Stimulated activated CD4-positive, alpha-beta T cell treated with anti-CD3 and anti-CD28 coated beads, TNF-alpha, amount 100 ng/mL, for 48 hours (primary cell): ENCODE measurements around the gene LKAAEAR1.

Experiments
- DNase-seq, 3 donors: peaks; one replicate each; pipeline ENCODE4 v3.0.0-alpha.2; 2020; ENCODE audit warnings: low read depth in 3 of 3

LKAAEAR1 gene

DNA sequence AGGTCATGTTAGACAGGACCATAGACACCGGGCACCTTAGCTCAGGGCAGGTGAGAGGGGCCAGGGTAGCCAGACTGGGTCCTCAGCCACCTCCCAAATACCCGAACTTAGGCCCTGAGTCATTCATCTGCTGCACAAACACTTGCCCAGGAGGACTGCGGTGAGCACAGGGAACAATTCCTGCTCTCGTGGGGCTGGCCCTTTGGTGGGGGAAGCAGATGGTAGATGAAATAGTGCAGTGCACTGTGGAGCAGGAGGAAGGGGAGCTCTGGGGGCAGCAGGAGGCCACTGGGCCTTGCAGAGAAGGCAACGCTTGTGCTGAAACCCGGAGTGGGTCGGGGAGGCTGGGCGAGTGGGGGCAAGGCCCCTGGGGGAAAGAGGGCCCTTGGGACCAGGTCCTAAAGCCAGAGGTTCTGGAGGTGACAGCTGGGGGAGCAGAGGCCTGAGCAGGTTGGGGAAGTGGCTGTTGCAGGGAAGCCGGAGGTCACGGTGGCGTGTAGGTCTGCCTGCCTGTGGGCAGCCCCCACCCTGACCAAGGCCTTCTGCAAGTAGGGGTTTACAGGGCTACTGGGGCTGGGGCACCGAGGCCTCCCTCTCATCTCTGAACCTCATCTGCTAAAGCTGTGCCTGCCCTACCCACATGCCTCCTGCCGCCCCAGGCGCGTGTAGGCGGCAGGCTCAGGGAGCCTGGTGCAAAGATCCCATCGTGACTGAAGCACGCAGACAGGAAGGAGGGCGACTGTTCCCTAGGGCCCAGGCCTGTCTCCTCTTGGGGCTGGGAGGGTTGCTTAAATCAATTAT is 27.8 kb upstream of the LKAAEAR1 start:
- no peak for DNase-seq

DNA sequence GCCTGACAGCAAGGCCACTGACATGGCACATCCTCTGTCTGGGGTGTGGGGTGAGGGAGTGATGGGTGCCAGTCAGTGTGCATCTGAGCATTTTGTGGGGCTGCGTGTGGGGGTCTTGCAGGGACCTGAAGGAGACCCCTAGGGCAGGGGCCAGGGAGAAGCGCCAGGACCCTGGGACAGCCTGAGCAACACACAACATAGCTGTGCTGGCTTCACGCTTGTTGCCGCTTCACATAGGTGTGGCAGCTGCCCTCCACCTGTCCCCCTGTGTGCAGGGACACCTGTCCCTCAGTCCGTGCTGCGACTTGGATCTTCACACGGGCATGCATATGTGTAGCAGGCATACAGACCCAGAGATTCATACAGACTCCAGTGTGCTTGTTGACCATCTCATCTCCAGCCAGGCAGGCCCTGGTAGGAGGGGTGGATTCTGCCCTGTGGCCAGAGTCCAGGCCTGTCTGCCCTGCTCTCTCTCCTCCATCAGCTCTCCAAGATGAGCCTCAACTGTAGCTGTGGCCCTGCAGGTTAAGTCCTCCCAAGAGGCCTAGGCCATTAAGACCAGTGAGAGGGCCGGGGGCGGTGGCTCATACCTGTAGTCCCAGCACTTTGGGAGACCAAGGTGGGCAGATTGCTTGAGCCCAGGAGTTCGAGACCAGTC is 26.3 kb upstream of the LKAAEAR1 start:
- DNase-seq: no peak

DNA sequence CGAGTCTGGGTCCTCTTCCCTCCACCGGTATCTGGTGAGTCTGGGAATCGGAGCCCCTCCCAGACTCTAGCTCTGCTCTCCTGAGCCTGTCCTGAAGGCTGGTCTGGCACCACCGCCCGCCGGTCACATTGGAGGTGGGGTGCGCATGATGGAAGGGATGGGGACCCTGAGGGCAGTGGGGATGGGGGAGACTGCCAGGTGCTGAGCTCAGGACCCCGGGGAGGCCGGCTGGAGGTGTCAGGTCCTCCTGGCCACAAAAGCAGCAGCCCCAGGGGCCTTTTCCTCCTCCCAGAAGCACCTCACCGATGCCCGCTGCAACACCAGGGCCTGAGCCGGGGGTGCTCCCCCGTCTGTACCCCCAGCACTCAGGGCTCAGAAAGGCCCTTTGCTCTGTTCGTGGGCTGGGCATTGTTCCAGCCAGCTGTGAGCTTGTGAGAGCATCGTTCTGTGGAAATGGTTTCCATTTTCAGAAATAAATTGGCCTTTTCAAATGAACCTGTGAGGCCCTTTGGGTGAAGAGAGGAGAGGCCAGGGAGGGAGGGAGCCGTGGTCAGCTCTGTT is 25.7 kb upstream of the LKAAEAR1 start:
- no peak for DNase-seq

DNA sequence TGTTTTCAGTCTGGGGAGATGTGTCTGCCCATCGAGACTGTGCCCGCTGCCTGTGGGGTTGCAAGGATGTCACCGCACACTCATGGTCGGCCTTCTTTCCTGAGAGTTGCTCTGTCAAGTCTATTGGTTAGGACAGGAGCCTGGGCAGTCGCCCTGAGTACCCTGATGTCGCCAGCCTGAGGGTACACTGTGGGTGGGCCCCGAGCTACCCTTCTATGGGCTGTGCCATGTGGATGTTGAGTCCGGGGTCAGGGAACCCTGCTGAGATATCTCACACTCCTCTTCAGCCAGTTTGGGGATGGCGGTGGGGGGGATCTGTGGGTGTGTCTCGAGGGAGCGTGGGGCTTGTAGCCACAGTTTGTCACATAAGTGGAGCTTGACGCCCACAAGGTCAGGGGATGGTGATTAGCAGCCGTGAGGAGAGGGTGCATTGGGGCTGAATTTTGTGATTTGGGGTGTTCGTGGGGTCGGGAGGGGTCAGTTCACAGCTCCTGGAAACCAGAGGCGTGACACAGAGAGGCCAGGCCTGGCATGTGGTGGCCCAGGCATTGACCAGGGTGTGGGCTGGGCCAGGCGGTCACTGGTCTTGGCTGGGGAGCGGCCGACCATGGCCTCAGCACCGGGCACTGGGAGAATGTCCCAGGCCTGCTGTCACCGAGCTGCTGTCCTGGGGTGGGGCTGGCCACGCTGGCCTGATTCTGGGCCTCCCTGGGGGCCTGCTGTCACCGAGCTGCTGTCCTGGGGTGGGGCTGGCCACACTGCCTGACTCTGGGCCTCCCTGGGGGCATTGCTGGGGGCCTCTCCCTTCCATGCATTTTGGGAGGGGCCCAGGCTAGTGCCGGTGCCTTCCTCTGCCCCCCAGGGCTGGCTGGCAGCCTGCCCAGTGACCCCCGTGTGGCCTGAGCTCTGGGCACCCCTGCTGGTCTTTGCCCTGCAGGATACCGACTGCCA is 24.8 kb upstream of the LKAAEAR1 start:
- DNase-seq: no peak

DNA sequence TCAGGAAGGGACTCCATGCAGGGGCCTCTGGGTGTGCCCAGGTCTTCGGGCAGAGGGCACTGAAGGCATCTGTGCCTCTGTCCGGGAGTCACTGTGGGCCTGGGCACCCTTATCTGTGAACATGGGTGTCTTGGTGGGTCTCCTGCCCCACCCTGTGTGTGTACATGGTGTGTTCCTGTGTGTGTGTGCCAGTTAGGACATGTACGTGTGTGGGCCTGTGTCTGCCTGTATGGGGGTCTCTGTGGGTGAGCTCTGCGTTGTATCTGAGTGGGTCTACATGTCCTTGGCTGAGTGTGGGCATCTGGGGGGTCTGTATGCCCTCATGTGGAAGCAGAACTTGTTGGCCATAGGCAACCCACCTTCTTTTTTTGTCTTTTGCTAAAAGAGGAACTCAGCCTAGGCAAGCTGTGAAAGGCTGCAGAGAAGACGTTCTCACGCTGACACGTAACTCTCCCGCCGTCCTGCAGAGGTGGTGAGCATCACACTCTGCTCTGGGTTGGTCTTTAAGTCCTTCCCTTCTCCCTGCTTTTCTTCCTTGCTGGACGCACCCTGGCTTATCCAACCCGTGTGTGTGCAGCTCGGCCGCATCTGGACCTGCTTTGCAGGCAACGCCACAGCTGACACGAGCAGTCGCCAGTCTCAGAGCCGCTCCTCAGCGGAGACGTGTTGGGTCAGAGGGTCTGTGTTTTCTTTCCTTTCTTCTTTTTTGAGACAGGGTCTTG is 23.7 kb upstream of the LKAAEAR1 start:
- no peak for DNase-seq

DNA sequence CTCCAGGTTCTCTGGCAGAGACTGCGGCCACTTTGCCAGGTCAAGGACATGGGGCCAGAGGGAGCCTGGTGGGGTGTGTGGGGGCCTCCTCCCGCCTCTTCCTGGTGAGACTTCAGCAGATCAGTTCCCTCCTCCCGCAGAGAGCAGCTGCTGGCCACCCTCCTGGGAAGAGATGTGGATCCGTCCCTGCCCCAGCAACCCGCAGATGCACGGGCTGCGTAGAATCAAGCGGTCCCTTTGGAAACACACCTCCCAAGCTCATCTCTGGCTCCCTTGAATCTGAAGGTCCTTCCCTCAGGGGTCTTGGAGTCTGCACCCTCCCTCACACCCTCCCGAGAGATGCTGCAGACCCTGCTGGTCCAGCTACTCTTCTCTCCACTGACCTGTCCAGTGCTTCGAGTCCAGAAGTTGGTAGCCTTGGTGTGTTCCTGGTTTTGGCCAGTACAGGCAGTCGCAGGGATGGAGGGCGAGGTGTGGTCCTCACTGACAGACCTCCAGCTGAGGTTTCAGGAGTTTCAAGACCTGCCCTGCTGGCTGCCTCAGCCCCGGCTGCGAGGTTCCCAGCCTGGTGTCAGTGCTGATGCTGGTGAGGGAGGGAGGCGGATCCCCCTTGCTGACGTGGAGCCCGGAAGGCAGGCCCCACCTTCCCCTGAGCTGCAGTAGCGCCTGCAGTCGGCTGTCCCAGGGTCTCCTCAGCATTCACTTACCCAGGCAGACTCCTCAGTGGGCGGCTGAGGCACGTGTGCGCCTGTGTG is 23.0 kb upstream of the LKAAEAR1 start, which contains the start of gene NPBWR2:
TSS of gene NPBWR2 (minus strand) at position 585 of the 755 bp plus-strand sequence. CDS start 734 bp downstream, outside the sequence.
- no peak for DNase-seq

DNA sequence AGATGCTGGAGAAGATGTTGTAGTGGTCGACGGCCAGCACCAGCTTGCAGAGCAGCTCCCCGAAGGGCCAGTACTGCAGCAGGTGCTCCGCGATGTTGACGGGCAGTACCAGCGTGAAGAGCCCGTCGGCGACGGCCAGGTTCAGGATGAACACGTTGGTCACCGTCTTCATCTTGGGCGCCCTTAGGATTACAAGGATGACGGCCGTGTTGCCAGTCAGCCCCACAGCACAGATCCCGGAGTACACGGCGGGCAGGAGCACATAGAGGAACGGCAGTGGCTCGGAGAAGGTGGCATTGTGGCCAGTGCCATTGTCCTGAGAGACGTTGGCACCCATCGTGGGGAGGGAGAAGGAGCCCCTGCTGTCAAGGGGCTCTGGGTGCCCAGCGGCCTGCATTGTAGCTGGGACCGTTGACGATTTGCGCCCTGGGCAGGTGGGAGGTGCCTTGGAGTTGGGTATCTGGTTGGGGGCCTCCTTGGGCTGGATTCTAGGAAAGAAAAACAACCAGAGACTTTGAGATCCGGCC is 22.3 kb upstream of the LKAAEAR1 start:
- DNase-seq: no peak

DNA sequence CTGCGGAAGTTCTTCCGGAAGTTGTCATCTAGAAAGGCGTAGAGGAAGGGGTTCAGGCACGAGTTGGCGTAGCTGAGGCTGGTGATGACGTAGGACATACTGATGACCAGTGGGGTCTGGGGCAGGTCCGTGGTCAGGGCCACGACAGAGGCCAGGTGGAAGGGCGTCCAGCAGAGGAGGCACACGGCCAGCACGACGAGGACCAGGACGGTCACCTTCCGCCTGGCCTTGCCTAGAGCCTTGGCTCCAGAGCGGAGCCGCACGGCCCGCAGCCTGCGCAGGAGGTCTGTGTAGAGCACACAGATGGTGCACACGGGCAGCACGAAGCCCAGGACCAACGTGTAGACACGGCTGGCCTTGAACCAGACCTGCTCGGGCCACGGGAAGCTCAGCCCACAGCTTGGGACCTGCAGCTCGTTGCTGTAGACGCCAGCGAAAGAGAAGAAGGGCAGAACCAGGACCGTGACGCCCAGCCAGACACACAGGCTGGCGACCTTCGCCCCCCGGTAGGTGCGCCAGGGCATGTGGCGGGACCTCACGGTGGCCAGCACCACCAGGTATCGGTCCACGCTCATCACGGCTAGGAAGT is 21.7 kb upstream of the LKAAEAR1 start:
- no peak for DNase-seq

DNA sequence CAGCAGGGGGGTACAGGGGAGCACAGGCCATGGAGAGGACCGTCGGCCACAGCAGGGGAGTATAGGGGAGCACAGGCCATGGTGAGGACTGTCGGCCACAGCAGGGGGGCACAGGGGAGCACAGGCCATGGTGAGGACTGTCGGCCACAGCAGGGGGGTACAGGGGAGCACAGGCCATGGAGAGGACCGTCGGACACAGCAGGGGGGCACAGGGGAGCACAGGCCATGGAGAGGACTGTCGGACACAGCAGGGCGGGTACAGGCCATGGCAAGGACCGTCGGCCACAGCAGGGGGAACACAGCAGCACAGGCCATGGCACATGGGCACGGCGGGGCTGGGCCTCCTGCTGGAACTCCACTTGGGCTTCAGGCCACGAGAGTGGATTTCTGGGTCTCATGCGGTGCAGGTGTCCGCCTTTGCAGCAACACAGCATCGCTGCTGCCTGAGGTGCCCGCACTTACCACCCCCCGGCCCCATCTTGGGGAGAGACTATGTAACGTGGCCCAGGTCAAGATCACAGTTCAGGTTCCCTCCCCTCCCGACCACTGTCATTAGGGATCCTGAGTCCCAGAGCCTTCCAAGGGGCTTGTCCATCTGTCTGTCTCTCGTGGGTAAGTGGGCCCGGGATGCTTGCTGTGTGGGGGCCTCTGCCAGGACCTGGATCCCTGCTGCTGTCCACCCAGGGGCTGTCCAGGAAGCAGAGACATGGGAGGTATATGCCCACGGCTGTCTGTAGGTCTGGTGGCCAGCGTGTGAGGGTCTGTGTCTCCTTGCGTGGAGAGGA is 20.7 kb upstream of the LKAAEAR1 start:
- DNase-seq: no peak

DNA sequence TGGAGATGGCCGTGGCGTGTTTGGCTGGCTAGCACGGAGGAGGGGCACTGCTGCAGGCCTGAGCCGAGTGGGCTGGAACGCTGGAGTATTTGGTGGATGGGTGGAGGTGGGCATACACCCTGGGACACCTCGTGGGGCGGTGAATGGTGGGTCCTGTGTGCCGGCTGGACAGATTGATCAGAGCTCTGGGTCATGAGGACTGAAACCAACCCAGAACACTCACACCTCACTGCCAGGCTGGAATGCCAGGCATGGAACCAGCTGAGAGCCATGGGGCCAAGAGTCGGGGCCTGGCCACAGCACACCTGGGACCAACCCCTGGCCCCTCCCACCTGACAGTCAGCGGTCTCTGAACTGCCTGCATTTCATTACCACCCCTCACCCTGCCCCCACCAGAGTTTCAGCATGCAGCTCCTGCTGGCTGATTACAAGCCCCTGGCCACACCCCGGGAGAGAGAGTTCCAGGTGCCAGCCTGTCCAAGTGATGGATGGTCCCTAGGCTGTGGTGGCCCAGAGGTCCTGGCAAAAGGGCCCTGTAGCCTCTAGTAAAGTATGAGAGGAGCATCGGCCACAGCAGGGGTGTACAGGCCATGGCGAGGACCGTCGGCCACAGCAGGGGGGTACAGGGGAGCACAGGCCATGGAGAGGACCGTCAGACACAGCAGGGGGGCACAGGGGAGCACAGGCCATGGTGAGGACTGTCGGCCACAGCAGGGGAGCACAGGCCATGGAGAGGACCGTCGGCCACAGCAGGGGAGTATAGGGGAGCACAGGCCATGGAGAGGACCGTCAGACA is 19.9 kb upstream of the LKAAEAR1 start:
- DNase-seq: no peak

DNA sequence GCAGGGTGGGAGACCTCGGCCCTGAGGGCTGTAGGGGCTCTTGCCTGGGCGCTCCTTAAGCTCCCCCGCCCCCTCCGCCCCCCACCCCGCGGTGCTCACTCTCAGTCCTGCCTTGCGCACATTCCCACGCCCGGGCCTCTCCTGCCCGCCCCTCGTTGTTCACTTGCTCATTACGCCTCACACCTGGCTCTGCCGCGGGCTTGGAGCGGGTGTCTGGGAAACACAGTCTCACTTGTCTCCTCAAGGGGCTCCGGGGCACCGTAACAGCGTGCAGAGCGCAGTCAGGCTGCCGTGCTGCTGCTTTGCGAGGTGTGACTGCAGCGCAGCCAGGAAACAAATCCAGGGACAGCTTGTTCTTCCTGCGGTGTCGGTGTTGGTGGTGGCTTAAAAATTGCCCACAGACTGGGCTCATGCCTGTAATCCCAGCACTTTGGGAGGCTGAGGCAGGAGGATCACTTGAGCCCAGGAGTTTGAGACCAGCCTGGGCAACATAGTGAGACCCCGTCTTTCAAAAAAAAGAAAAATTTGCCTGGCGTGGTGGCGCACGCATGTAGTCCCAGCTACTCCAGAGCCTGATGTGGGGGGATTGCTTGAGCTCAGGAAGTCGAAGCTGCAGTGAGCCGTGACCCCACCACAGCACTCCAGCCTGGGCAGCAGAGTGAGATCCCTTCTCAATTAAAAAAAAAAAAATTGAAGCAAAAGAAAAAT is 18.6 kb upstream of the LKAAEAR1 start:
- DNase-seq: no peak

DNA sequence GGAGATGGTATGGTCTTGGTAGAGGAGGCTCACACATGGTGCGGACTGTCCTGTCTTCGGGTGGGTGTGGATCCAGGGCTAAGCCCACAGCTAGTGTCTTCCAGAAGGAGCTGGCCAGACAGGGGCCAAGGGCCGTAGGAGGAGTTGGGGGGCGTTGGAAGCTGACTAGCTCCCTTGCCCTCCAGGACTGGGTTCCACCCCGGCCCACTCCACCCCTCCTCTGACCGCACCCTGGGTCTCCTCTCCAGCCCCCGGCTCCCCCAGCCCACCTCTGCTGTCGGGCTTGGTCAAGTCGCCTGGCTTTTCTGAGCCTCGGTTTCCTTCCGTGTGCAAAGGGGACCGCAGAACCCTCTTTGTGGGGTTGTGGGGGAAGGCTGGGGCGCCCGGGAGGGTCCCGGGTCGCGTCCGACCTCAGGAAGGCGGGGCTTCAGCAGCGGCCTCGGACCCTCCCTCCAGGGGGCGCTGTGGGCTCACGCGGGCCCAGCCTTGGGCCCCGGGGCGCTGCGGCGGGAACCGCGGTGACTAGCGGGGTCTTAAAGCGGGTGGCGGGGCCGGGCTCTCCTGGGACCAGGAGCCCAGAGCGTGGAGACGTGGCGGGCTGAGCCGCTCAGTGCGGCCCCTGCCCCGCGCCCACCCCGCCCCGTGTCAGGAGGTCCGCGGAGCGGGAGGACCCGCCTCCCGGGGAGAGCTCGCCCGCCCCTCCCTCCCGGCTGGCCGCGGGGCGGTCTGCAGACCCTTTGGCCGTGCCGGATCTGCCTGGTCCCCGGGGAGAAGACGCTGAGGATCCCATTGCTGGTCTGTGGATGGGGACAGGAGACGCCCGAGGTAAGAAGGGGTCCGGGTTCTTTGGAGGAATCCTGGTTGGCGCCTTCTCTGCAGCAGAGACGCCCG is 17.8 kb upstream of the LKAAEAR1 start:
- peak in 2 of 3 donors; percentile 59 to 70 for DNase-seq

DNA sequence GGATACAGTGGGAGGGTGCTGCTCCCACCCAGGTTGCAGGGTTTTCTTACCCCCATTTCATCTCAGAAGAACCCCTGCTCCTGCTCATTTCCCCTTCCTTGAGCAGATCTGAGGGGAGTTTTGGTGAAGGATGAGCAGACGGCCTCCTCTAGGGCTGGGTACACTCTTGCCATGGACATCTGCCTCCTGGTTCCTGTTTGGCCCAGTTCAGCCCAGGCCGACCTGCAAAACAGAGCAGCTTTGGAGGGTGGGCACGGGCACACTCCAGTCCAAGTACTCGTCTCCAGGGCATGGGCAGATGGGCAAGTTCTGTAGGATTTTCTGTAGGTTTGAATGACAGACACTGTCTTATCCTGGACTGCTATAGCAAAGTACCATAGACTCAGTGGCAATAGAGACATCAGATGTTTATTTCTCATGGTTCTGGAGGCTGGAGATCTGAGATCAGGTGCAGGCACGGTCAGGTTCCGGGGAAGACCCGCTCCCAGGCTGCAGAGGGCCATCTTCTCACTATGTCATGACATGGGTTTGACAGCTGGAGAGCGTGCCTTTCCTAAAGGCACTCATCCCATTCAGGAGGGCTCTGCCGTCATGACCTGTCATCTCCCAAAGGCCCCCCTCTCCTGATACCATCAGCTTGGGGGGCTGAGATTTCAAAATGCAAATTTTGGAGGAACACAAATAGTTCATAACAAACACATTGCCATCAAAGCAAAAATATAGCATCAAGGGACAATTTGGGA is 16.9 kb upstream of the LKAAEAR1 start:
- DNase-seq: no peak

DNA sequence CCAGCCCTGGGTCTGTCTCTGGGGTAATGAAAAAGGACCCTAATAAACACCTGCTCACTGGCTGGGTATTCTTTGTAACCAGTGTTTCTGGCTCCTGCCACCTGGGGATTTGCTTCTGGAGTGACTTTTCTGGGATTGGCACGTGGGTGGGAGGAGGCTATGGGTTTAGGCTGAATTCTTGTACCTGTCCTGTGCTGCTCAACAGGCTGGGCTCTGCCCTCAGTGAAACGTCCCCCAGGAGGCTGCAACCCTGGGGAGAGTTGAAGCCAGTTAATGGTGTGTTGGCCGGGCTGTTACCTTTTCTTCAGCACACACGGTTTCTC is 16.3 kb upstream of the LKAAEAR1 start:
- no peak for DNase-seq

DNA sequence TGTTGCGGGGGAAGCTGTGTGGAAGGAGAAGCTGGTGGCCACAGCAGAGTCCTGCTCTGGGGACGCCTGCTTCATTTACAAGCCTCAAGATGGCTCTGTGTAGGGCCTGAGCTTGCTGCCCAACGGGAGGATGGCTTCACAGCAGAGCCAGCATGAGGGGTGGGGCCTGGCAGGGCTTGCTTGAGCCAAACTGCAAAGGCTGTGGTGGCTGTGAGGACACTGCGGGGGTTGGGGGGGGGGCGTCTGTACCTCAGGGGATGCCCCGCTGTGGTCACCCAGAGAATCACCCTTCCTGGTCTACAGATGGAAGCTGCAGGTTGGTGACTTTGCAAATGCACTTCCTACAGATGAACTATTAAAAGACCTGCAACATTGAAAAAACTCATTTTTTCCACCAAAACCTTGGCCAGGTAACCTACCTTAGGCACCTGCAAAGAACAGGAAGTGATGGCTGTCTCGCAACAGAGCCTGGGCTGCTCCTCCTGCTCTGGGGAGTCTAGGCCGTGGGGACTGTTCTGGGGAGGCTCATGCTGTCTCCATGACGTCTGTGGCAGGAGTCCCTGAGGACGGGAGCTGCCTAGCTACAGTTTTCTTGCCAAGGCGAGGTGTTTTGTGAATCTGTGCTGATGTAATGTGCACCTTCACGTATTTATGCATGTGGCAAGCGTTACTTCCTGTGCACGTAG is 15.8 kb upstream of the LKAAEAR1 start:
- no peak for DNase-seq
